Measurements from ENCODE around the gene MYH14.
A peak's percentile ranks its signal among the peaks of the same experiment; 100 is the strongest.

Gene MYH14

GRCh38 chr19:50290011-50290410 lies 86.6 kb downstream of the MYH14 start:
- no peaks in the 10 kb centered on the region for H3K36me3 ChIP-seq (replicated peaks)
- no peaks in the 10 kb centered on the region for H3K27me3 ChIP-seq (replicated peaks)
- TF ChIP-seq CTCF (IDR thresholded peaks at IDR 0.05; ENCODE audit: low read depth, low read length, missing control alignments), result no peak
- DNase-seq, result no peak
- H3K4me3 ChIP-seq (ENCODE audit: low read depth, low read length), result no peak overlapping the region
- in situ Hi-C loops (cut with HindIII; ENCODE audit: low pct_ligation_motif_present, low sequenced_read_pairs), result no loop called here
- no peak overlapping the region for H3K27ac ChIP-seq

GRCh38 chr19:50290775-50291174 lies 87.4 kb downstream of the MYH14 start:
- Histone ChIP-seq H3K4me3 (ENCODE audit: low read depth, low read length) (no peak overlapping the region), H3K36me3 (replicated peaks) (no peaks in the 10 kb centered on the region), H3K27me3 (replicated peaks) (no peaks in the 10 kb centered on the region), H3K27ac (no peak overlapping the region)
- no peak for TF ChIP-seq CTCF (IDR thresholded peaks at IDR 0.05; ENCODE audit: low read depth, low read length, missing control alignments)
- in situ Hi-C loops (cut with HindIII; ENCODE audit: low pct_ligation_motif_present, low sequenced_read_pairs), result no loop called here
- DNase-seq, result no peak

GRCh38 chr19:50292216-50292827 lies 88.9 kb downstream of the MYH14 start:
- in situ Hi-C loops (cut with HindIII; ENCODE audit: low pct_ligation_motif_present, low sequenced_read_pairs), result no loop called here
- Histone ChIP-seq H3K27me3 (replicated peaks) (no peaks in the 10 kb centered on the region), H3K36me3 (replicated peaks) (no peaks in the 10 kb centered on the region), H3K4me3 (ENCODE audit: low read depth, low read length) (no peak overlapping the region), H3K27ac (no peak overlapping the region)
- no peak for TF ChIP-seq CTCF (IDR thresholded peaks at IDR 0.05; ENCODE audit: low read depth, low read length, missing control alignments)
- no peak for DNase-seq

GRCh38 chr19:50293263-50294004 lies 90.0 kb downstream of the MYH14 start:
- Histone ChIP-seq H3K4me3 (ENCODE audit: low read depth, low read length) (no peak overlapping the region), H3K27me3 (replicated peaks) (no peaks in the 10 kb centered on the region), H3K27ac (no peak overlapping the region), H3K36me3 (replicated peaks) (no peaks in the 10 kb centered on the region)
- in situ Hi-C loops (cut with HindIII; ENCODE audit: low pct_ligation_motif_present, low sequenced_read_pairs), result no loop called here
- no peak for TF ChIP-seq CTCF (IDR thresholded peaks at IDR 0.05; ENCODE audit: low read depth, low read length, missing control alignments)
- no peak for DNase-seq

GRCh38 chr19:50300051-50300450 lies 96.6 kb downstream of the MYH14 start:
- TF ChIP-seq CTCF (IDR thresholded peaks at IDR 0.05; ENCODE audit: low read depth, low read length, missing control alignments), result no peak
- in situ Hi-C loops (cut with HindIII; ENCODE audit: low pct_ligation_motif_present, low sequenced_read_pairs), result no loop called here
- H3K27me3 ChIP-seq (replicated peaks), result no peaks in the 10 kb centered on the region
- peak; percentile 12 for DNase-seq
- H3K27ac ChIP-seq, result no peak overlapping the region
- no peak overlapping the region for H3K4me3 ChIP-seq (ENCODE audit: low read depth, low read length)
- no peaks in the 10 kb centered on the region for H3K36me3 ChIP-seq (replicated peaks)
